Sigmoid colon (tissue), 4 donors: ENCODE data around the gene HEATR5A.

Experiments
- CTCF ChIP-seq, 4 experiments: fragments of 450-650 bp in 3 of 4; fragments of 200-600 bp in 1 of 4; IDR thresholded peaks; one replicate each; pipeline ENCODE4 v1.5.1; 2016 to 2019; ENCODE audit warnings: antibody characterized with exemption in 4 of 4, mild to moderate bottlenecking in 3 of 4, moderate library complexity in 2 of 4
- POLR2AphosphoS5 ChIP-seq, 4 donors: sonication (generic); formaldehyde crosslinking; IDR thresholded peaks; one replicate each; pipeline ENCODE4 v1.6.1; 2017; ENCODE audit warnings: antibody characterized with exemption in 4 of 4

GRCh38 chr14:31243860-31244259, 176.5 kb downstream of the HEATR5A start:
- TF ChIP-seq CTCF (IDR thresholded peaks at IDR 0.05) (no peak), POLR2AphosphoS5 (IDR thresholded peaks at IDR 0.05) (no peak)
